CD1c-positive myeloid dendritic cell (primary cell): ENCODE results near the gene MIOX.

Experiments used
- DNase-seq: peaks from one replicate; pipeline ENCODE4 v3.0.0-alpha.2; 2016; ENCODE audit errors: extremely low spot score

MIOX gene

DNA sequence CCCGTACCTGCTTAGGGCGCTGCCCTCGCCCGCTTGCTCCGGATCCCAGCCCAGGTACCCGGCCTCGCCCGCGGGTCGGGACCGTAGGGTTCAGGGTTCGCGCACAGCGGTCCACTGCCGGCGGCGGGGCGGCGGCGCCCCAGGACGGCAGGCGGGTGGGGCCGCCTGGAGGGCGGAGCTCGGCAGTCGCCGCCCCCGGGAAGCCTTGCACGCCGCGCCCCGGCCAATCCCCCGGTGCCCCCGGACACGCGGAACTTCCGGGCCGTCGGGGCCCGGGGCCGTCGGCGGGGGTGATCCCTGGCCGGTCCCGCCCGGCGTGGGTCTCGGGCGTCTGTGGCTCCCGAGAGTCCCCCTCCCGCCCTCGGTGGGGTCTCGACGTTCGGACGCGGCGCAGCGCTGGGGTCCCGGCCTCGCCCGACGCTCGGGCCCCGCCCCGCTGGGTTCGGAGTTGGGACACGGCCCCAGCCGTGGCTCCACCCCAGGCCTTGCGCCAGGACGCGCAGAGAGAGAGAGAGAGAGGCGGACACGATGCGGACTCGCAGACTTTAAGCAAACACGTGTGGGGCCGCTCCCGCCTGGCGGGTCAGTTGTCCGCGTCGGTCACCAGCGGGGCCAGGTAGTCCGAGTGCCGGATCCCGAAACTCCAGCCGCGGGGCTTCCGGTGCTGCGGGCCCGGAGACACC, 43.4 kb downstream of the MIOX start, which contains the start of gene TYMP:
Gene TYMP, minus strand, starts transcription at position 116 of the 683 bp plus-strand sequence. CDS start 303 bp downstream, outside the sequence.
- DNase-seq: peak; percentile 92

DNA sequence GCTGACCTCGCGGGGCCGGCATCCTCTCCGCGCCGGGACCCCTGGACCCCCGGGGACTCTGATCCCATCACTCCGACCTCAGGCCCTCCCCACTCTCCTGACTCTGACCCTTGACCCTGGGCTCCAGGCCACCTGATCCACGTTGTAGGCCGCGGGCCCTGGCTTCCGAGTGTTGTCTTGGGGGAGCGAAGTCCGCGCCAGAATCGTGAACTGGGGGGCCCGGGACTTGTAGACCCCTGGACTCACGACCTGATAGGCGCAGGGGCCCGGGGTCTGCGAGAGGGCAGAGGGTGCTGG, 43.9 kb downstream of the MIOX start:
- peak; percentile 55 for DNase-seq

DNA sequence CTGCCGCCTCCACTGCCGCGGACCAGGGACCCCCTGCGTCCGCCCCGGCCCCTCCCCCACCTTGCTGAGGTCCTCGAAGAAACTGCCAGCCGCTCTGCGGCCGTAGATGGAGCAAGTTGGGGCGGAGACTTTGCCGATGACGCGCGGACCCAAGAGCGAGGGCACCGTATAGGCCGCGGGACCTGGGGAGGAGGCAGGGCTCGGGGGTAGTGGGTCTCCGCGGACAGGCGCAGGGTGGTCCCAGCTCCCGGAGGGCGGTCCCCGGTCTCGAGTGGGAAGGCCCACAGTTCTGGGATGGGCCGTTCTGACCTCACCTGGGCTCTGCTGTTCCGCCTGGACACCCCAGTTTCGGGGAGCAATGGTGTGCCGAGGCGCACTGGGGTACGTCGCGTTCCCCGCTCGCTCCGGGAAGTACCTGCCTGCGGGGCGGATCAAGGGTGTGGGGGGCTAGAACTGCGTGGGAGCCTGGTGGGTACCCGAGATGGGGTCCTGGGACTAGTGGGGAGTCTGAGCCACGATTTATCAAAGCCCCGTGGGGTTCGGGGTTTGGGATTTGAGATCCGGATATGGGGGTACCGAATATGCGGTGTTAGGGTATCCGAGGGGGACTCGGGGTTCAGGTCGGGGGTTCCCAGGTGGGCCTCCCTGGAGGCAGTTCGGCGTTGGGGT, 44.4 kb downstream of the MIOX start:
- DNase-seq: peak; percentile 92

DNA sequence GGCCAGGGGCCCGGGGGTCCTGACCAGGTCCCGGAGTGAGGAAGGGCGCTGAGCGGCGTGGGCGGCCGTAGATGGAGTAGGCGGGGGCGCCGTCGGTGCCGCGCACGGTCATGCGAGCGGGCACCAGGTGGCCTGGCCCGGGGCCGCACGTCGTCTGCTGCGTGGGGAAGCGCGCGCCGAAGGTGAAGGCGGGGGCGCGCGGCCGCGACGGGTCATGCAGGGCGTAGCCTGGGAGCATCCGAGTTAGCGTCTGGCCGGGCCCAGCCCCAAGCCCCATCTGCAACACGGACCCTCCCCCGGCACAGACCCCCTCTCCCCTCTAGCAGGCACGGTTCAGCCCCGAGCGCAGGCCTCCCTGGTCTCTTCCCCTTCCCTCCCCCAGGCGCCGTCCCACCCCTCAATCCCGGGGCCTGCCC, 44.9 kb downstream of the MIOX start:
- DNase-seq: peak; percentile 88

DNA sequence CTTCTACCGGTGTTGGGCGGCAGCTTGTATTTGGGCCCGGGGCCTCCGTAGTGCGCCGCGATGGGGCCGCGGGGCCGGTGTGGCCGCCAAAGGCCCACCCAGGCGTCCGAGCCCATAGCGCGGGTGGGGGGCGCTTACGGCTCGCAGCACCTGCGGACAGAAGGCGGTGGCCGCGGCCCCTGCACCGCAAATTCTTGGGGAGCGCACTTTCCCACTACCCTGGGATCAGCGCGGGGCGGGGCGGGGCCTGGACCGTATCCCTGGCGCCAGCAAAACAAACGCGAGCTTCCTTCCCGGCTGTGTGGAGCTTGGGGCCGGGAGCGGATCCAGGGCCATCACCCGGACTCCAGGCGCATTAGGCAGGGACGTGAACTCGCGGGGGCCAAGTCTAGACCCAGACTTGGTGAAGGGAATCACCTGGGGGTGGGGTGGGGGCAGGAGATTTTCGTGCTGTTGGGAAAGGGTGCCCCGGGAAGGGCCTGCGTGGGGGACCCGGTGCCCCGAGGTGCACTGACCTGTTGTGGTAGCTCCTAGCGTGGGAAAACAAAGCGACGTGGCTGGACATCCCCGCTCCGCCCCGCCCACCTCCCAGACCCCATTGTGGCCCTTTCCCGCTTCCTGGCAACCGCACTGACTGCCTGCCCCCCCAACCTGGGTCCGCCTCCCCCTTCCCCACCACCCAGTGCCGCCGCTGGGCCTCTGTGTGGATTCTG, 45.5 kb downstream of the MIOX start:
- DNase-seq: peak; percentile 57

DNA sequence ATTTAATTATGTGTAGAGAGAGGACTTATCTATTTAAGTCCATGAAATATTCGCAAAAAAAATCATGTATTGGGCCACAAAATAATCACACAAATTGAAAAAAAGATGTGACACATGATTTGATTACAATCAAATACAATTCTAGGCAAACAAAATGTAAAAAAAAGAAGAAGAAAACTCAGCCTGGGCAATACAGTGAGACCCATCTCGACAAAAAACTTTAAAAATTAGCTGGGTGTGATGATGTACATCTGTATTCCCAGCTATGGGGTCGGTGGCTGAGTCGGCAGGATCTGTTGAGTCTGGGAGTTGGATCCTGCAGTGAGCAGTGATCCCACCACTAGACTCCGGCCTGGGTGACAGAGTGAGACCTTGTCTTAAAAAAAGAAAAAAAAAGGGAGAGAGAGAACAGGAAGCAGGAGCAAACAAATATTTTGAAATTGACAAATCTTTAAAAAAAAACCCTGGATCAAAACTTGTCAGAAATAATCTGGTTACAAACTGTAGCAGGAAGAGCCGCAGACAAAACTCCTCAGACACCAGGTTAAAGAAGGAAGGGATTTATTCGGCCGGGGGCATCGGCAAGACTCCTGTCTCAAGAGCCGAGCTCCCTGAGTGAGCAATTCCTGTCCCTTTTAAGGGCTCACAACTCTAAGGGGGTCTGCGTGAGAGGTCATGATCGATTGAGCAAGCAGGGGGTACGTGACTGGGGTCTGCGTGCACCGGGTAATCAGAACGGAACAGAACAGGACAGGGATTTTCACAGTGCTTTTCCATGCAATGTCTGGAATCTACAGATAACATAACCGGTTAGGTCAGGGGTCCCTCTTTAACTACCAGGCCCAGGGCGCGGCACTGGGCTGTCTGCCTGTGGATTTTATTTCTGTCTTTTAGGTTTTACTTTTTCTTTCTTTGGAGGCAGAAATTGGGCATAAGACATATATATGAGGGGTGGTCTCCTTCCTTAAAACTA, 46.5 kb downstream of the MIOX start:
- peak; percentile 33 for DNase-seq

DNA sequence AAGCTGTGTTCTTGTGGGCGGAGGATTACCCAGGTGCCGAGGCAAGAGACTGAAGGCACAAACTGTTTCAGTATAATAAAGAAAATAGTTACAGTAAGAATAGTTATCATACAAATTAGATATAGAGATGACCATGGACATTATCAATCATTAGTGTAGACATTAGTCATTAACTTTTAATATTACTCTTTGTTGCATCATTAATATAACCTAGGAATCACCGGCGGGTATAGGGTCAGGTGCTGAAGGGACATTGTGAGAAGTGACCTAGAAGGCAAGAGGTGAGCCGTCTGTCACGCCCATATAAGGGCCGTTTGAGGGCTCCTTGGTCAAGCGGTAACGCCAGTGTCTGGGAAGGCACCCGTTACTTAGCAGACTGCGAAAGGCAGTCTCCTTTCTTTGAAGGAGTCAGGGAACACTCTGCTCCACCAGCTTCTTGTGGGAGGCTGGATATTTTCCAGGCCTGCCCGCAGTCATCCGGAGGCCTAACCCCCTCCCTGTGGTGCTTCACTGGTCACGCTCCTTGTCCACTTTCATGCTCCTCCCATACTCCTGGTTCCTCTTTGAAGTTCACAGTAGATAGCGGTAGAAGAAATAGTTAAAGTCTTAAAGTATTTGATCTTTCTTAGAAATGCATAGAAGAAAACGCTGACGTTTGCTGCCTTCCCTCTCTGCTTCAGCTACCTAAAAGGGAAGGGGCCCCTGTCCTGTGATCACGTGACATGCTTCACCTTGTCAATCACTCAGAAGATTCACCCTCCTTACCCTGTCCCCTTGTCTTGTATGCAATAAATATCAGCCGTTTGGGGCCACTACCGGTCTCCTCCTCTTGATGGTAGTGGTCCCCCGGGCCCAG, 47.4 kb downstream of the MIOX start:
- DNase-seq: peak; percentile 80

DNA sequence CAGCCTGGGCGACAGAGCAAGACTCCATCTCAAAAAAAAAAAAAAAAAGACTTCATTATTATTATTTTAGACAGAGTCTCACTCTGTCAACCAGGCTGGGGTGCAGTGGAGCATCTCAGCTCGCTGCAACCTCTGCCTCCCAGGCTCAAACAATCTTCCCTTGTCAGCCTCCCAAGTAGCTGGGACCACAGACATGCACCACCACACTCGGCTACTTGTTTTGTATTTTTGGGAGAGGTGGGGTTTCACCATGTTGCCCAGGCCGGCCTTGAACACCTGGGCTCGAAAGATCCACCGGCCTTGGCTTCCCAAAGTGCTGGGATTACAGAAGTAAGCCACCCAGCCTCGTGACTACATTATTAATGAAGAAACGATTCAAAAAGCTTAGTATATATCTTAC, 48.5 kb downstream of the MIOX start:
- peak; percentile 13 for DNase-seq

DNA sequence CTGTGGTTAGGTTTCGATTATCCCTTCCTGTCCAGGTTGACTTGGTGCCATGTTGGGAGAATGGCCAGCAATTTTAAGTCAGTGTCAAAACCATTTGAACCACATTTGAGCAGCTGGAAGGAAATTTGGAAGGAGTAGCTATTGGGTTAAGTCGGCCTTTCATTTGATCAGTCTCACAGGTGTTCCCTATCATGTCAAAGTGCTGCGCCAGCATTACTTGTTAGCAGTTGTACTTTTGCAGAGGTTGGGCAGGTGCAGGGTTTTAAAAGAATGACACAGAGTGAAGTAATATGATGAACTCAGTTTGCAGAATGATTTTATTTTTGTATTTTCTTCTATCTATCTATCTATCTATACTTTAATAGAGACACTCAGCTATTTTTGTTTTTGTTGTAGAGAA, 49.6 kb downstream of the MIOX start:
- no peak for DNase-seq

DNA sequence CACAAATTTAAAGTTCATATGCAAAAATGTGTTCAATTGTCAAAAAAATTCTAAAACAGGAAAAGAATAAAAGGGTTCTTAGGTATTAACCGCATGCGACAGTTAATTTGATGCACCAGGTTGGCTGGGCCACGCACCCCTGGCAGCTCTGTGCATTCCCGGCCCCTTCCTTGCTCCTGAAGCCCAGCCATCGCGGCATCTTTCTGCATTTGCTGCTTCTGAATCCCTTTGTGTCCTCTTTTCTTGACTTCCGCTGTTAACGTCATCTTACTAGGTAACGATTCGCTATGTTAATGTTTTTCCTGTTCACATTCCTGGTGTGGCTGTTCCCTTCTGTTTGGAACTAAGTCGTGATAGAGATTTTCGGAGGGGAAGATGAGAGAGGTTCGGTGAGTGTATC, 51.1 kb downstream of the MIOX start:
- peak; percentile 33 for DNase-seq
